NCI-H1092 (cell line): ENCODE results near the gene HYPK.

Experiments
- DNase-seq: peaks from one replicate; lab custom pipeline; 2025; lab: John Stamatoyannopoulos, UW

The HYPK gene

GRCh38 chr15:43800286-43801141 lies at the start of gene HYPK:
HYPK (plus strand) TSS chr15:43800599; CDS start chr15:43800623, 24 bp downstream.
- peak; percentile 63 for DNase-seq

- no peak for DNase-seq
Measured at GRCh38 chr15:43751885-43752284, 48.5 kb upstream of the HYPK start.

- no peak for DNase-seq
Measured at GRCh38 chr15:43762824-43763223, 37.6 kb upstream of the HYPK start.

DNA sequence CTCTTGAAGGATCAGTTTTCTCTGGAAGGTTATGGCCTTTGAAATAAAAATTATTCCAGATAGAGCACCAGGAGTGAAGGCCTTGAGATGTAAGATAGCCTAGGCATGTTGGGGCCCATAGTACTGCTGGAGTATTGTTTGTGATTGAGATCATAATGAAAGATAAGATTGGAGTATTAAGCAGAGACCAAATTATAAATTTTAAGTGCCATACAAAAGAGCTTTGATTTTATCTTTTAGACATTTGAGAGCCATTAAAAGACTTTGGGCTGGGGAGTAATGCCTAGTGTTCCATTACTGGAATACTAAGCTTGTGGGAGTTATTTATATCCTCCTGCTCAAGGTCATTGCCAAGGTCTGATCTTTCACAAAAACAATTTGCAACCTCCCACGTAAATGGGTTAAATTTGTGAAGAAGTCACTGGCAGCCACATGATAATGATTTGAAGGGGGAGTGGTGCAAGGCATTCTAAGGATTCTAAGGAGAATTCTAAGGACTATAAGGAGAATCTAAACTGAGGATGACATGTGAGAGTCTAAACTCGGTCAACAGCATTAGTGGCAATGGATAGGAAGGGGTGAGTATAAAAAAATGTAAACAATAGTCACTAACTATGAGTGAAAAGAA lies 36.5 kb upstream of the HYPK start:
- DNase-seq: no peak

DNA sequence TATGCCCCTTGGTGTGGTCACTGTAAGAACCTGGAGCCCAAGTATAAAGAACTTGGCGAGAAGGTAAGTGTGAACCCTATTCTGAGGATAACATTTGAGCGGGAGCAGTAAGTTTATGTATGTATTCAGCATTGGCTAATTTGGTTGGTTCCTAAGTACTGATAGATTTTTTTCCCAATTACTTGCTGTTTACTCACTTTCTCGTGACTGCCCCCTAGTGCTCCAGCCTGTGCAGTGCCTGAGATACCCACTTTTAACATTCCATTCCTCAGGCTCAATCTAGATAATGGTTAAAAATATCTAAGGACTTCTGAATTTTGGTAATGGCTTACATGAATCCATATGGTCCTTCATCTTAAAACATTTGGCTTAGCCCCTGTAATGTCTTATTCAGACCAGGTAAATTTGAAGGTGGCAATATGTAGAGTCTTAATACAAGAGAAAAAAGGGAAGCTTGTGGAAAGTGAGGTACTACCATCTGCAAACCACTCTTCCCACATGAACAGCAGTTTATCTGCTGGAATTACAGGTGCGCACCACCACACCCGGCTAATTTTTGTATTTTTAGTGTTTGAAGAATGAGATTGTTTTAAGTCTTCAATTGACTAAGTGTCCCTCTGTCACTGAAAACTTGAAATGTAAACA lies 30.7 kb upstream of the HYPK start:
- no peak for DNase-seq

- no peak for DNase-seq
Measured at GRCh38 chr15:43771816-43772215, 28.6 kb upstream of the HYPK start.

DNA sequence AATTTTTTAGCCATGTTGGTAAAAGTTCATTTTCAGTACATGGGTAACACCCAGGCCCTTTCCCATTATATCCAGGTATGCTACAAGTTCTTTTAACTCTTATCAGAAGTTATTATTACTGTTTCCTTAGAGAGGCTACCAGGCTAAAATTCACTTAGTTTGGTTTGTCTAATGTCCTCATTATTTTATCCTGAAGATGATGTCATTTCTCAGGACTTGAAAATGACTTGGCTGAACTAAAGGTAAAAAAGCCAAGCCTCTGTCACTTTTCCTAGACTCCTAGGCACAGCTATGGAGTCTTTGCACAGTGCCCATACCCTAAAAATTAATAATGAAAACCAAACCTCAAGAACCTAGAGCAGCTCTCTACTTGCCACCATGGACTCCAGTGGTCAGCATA lies 27.8 kb upstream of the HYPK start:
- DNase-seq: no peak

- no peak for DNase-seq
Measured at GRCh38 chr15:43774062-43774461, 26.3 kb upstream of the HYPK start.

GRCh38 chr15:43775411-43775965 lies 24.9 kb upstream of the HYPK start:
- peak; percentile 20 for DNase-seq

- no peak for DNase-seq
Measured at GRCh38 chr15:43776101-43776717, 24.2 kb upstream of the HYPK start.

GRCh38 chr15:43776718-43777266 lies 23.6 kb upstream of the HYPK start, which contains the start of gene ELL3:
ELL3 (minus strand) TSS chr15:43776966; CDS start chr15:43776901, 65 bp downstream.
- DNase-seq: peak; percentile 64

DNA sequence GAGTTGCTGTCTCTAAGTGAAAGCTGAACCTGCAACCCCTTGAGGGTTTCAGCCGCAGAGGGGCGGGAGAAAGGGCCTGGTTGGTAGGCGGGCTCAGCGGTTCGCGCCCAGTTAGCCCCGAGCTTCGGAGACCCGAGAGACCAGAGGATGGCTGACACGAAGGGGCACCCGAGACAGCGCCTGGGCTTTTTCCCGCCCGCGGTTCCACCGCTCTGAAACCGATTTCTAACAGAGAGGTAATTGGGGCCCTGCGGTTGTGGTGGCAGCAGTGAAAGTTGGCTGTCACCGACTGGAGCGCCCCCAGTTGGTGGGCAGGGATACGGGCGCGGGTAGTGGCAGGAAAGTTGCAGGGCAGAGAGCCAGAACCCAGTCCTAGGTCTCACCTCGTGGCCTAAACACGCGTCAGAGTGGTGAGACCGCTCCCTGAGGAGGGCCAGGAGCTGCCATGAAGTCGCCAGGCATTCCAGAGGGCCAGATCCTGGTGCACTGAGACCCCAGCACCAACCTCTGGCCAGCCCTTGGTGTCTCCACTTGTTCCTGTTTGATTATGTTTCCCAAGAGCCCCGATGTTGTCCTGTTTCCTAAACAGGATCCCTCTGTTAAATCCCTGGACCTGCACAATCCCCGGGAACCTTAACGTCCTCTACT lies 23.0 kb upstream of the HYPK start:
- DNase-seq: peak; percentile 64

GRCh38 chr15:43779016-43779415 lies 21.4 kb upstream of the HYPK start:
- DNase-seq: no peak

GRCh38 chr15:43789409-43789808 lies 11.0 kb upstream of the HYPK start:
- no peak for DNase-seq

GRCh38 chr15:43791993-43792760 lies 8.2 kb upstream of the HYPK start, which contains the start of gene SERF2:
SERF2 (plus strand) TSS chr15:43792320; CDS start chr15:43792377, 57 bp downstream.
- peak; percentile 97 for DNase-seq

DNA sequence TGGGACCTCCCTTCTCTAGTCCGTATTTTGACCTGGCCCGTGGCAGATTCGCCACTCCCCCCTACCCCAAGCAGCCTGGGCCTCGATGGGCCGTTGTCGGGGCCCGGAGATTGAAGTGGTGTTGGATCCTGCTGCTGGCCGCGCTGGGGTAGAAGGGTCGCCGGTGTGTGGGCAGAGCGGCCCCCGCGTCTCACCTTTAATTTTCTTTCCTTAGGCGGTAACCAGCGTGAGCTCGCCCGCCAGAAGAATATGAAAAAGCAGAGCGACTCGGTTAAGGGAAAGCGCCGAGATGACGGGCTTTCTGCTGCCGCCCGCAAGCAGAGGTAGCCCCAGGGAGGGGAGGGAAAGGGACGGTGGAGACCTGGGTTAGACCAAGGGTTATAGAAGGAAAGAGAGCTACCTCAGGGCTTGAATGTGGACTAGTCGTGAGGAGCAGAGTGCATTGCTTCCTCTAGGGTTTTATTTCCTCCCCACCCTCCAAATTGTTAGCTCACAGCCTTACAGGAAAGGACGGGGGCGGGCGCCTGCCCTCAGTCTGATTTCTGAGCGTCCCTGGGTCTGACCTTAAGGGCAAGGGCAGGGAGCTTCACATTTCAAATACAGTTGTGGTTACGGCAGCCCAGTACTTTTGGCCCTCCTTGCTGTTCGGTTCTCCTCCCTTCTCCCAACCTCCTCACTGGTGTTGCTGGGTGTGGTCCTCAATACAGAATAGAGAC lies 7.5 kb upstream of the HYPK start:
- no peak for DNase-seq

DNA sequence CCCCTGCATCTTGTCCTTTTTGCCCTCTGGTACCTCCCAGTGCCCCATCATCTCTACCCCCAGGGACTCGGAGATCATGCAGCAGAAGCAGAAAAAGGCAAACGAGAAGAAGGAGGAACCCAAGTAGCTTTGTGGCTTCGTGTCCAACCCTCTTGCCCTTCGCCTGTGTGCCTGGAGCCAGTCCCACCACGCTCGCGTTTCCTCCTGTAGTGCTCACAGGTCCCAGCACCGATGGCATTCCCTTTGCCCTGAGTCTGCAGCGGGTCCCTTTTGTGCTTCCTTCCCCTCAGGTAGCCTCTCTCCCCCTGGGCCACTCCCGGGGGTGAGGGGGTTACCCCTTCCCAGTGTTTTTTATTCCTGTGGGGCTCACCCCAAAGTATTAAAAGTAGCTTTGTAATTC lies 6.8 kb upstream of the HYPK start:
- no peak for DNase-seq

DNA sequence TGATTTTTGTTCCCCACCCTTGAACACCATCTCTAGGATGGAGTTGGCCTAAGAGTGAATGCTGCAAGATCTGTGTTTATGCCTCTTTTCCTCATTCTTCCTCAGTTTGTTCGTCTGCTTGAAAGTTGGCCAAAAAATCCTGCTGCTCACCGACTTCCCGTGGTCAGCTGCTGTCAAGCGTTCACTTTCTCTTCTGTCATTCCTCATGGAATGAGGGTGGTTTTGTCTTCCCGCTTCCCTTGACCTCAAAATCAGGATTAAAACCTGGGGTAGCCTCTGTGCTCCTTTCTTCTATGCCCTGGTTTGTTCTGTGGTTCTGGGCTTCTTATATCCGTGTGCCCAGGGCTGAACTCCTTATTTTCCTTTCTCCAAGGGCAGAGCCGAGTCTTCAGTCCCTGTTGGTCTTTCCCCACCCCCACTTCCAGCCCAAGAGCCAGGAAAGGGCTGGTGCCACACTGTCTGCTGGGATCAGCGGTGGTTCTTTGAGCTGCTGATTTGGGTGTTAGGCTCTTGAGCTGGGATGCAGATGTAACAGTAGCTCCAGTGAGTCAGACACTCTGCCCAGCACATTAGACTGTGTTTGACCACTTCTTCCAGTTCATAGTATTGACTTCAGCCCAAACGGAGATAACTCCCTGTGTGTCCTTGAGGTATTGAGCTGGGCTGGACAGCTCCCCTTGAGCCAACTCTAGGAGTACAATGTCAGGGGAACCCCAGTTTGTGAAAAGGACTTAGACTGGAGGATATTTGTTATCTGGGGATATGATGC lies 5.9 kb upstream of the HYPK start:
- no peak for DNase-seq

DNA sequence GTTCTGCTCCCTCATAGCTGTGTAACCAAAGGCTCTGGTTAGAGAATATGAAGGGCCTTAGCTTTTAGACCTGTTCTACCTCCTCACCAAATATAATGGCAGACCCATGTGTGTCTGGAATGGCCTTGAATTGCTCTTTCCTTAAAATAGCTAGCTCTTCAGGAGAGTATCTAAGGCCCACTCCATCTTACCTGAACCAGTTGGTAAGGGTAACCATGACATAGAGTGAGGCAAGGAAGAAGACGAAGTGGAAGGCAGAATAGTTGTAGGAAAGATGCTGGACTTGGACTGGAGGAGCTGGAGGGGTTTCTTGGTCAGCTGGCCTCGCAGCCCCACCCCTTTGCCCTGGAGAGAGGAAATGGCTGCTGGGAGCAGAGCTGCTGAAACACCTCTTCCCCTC lies 5.2 kb upstream of the HYPK start:
- no peak for DNase-seq
